H9 (cell line): Measurements from ENCODE around the gene APCDD1. TPM values are rescaled to one million over a fixed set of nuclear protein-coding genes. Genes with fewer than 3 reads are reported as not detected.

ENCODE experiments used
- DNase-seq: peaks from one replicate; pipeline ENCODE4 v3.0.0-alpha.2; 2017
- H2AFZ ChIP-seq: one replicate; pipeline ENCODE4 v1.6.1; 2013; ENCODE audit warnings: mild to moderate bottlenecking, low read length, control low read depth, moderate library complexity
- H2AK5ac ChIP-seq: 2 replicates; pipeline ENCODE4 v1.6.1; 2013; ENCODE audit warnings: low read length, control low read depth, mixed read lengths; ENCODE audit not compliant: insufficient read length
- H2BK120ac ChIP-seq: one replicate; pipeline ENCODE4 v1.6.1; 2013; ENCODE audit warnings: low read depth, mild to moderate bottlenecking, low read length, control low read depth, inconsistent platforms; ENCODE audit not compliant: poor library complexity, severe bottlenecking
- H2BK12ac ChIP-seq: 2 replicates; pipeline ENCODE4 v1.6.1; 2013; ENCODE audit warnings: low read length, control low read depth, mixed read lengths, low read depth; ENCODE audit not compliant: insufficient read length
- H2BK15ac ChIP-seq: 2 replicates; pipeline ENCODE4 v1.6.1; 2013; ENCODE audit warnings: low read depth, low read length, control low read depth
- H2BK20ac ChIP-seq: one replicate; pipeline ENCODE4 v1.6.1; 2013; ENCODE audit warnings: low read depth, mild to moderate bottlenecking, low read length, control low read depth, inconsistent platforms; ENCODE audit not compliant: poor library complexity, severe bottlenecking
- H2BK5ac ChIP-seq: 2 replicates; pipeline ENCODE4 v1.6.1; 2013; ENCODE audit warnings: low read length, control low read depth, mixed read lengths; ENCODE audit not compliant: insufficient read length
- H3K14ac ChIP-seq: 2 replicates; pipeline ENCODE4 v1.6.1; 2013; ENCODE audit warnings: low read length, control low read depth; ENCODE audit not compliant: insufficient read depth
- H3K18ac ChIP-seq: 2 replicates; pipeline ENCODE4 v1.6.1; 2013; ENCODE audit warnings: low read depth, mild to moderate bottlenecking, mixed read lengths, low read length, control low read depth; ENCODE audit not compliant: insufficient read length
- H3K23ac ChIP-seq: 2 replicates; pipeline ENCODE4 v1.6.1; 2013; ENCODE audit warnings: low read length, control low read depth, mixed read lengths, low read depth; ENCODE audit not compliant: insufficient read length
- H3K23me2 ChIP-seq: 2 replicates; pipeline ENCODE4 v1.6.1; 2013; ENCODE audit warnings: low read depth, mild to moderate bottlenecking, mixed read lengths, low read length, control low read depth; ENCODE audit not compliant: insufficient read length, poor library complexity, severe bottlenecking
- H3K27ac ChIP-seq: 2 replicates; pipeline ENCODE4 v1.5.1; 2013; ENCODE audit warnings: low read length, control low read depth, mixed read lengths, low read depth; ENCODE audit not compliant: insufficient read length
- H3K27me3 ChIP-seq: 2 replicates; pipeline ENCODE4 v1.6.1; 2013; ENCODE audit warnings: low read length, control low read depth, inconsistent platforms; ENCODE audit not compliant: insufficient read depth
- H3K4ac ChIP-seq: 2 replicates; pipeline ENCODE4 v1.6.1; 2013; ENCODE audit warnings: low read depth, mild to moderate bottlenecking, control low read depth, inconsistent platforms, low read length, moderate library complexity
- H3K4me1 ChIP-seq: 2 replicates; pipeline ENCODE4 v1.6.1; 2013; ENCODE audit warnings: low read length, control low read depth, inconsistent platforms; ENCODE audit not compliant: insufficient read depth
- H3K4me2 ChIP-seq: 2 replicates; pipeline ENCODE4 v1.6.1; 2013; ENCODE audit warnings: low read length, control low read depth, mixed read lengths; ENCODE audit not compliant: insufficient read length, insufficient read depth
- H3K56ac ChIP-seq: 2 replicates; pipeline ENCODE4 v1.6.1; 2013; ENCODE audit warnings: low read depth, mild to moderate bottlenecking, mixed read lengths, low read length, control low read depth; ENCODE audit not compliant: insufficient read length
- H3K79me1 ChIP-seq: 2 replicates; pipeline ENCODE4 v1.6.1; 2013; ENCODE audit warnings: low read depth, mild to moderate bottlenecking, moderate library complexity, low read length, control low read depth, inconsistent platforms; ENCODE audit not compliant: insufficient read depth, poor library complexity, severe bottlenecking
- H3K79me2 ChIP-seq: 2 replicates; pipeline ENCODE4 v1.6.1; 2013; ENCODE audit warnings: low read length, control low read depth, inconsistent platforms; ENCODE audit not compliant: insufficient read depth
- H3K9ac ChIP-seq: 2 replicates; pipeline ENCODE4 v1.6.1; 2013; ENCODE audit warnings: low read length, control low read depth, mixed read lengths; ENCODE audit not compliant: insufficient read length; ENCODE audit errors: extremely low read depth
- H3K9me3 ChIP-seq: one replicate; pipeline ENCODE4 v1.6.1; 2013; ENCODE audit warnings: low read depth, low read length, inconsistent platforms; ENCODE audit not compliant: control insufficient read depth
- H3T11ph ChIP-seq: one replicate; pipeline ENCODE4 v1.6.1; 2013; ENCODE audit warnings: mild to moderate bottlenecking, low read length, control low read depth, inconsistent platforms
- H4K20me1 ChIP-seq: one replicate; pipeline ENCODE4 v1.6.1; 2013; ENCODE audit not compliant: control insufficient read depth, insufficient read length, insufficient read depth
- H4K5ac ChIP-seq: 2 replicates; pipeline ENCODE4 v1.6.1; 2013; ENCODE audit warnings: low read depth, mild to moderate bottlenecking, mixed read lengths, low read length, control low read depth; ENCODE audit not compliant: insufficient read length
- H4K8ac ChIP-seq: replicated peaks from 2 replicates; pipeline ENCODE4 v1.6.1; 2013; ENCODE audit warnings: low read length, control low read depth, mixed read lengths, low read depth; ENCODE audit not compliant: insufficient read length
- H4K91ac ChIP-seq: 2 replicates; pipeline ENCODE4 v1.6.1; 2013; ENCODE audit warnings: low read depth, mild to moderate bottlenecking, moderate library complexity, mixed read lengths, low read length, control low read depth; ENCODE audit not compliant: insufficient read length
- H3K27ac Mint-ChIP-seq, 3 experiments: 2 replicates in 2 of 3; 3 replicates in 1 of 3; pipeline ENCODE4 v1.8.0; 2020 to 2021; ENCODE audit warnings: mixed read lengths in 3 of 3, mild to moderate bottlenecking in 1 of 3, moderate library complexity in 1 of 3
- H3K27me3 Mint-ChIP-seq: 2 replicates; pipeline ENCODE4 v1.8.0; 2021; ENCODE audit warnings: low read depth, mild to moderate bottlenecking, moderate library complexity, mixed read lengths
- H3K36me3 Mint-ChIP-seq, 3 experiments: 2 replicates in 2 of 3; 3 replicates in 1 of 3; pipeline ENCODE4 v1.8.0; 2020 to 2021; ENCODE audit warnings: low read depth in 3 of 3, mixed read lengths in 3 of 3; ENCODE audit not compliant: insufficient read depth in 1 of 3
- H3K4me1 Mint-ChIP-seq, 2 experiments: 2 replicates each; pipeline ENCODE4 v1.8.0; 2020; ENCODE audit warnings: mixed read lengths in 2 of 2
- H3K4me3 Mint-ChIP-seq, 2 experiments: 2 replicates in 1 of 2; 3 replicates in 1 of 2; pipeline ENCODE4 v1.8.0; 2020 to 2021; ENCODE audit warnings: mild to moderate bottlenecking in 2 of 2, mixed read lengths in 2 of 2, moderate library complexity in 1 of 2
- H3K9me3 Mint-ChIP-seq, 2 experiments: 2 replicates in 1 of 2; 3 replicates in 1 of 2; pipeline ENCODE4 v1.8.0; 2020; ENCODE audit warnings: mild to moderate bottlenecking in 2 of 2, mixed read lengths in 2 of 2, moderate library complexity in 1 of 2
- CTCF ChIP-seq: fragments of 200-600 bp; sonication (generic); conservative IDR thresholded peaks from 3 replicates; pipeline ENCODE4 v1.8.0; 2021; ENCODE audit warnings: antibody characterized with exemption, mild to moderate bottlenecking
- WGBS: extraction: QIAGEN DNeasy Blood & Tissue Kit; methylation state at CpG from one replicate; pipeline ENCODE4 v1.1.7; 2013; ENCODE audit warnings: missing lambda C conversion rate, low lambda C conversion rate, mixed read lengths; ENCODE audit not compliant: insufficient read length; ENCODE audit errors: extremely low coverage; 5-methylcytosine and 5-hydroxymethylcytosine counted together
- total RNA-seq: library from RNA; stranded (reverse); gene quantifications from 2 replicates; pipeline ENCODE4 v1.2.1, GENCODE V29; 2021

The APCDD1 gene
- total RNA-seq, 1 experiment from 2014 or later = 1.8 TPM

GRCh38 chr18:10514082-10514481 is 59.6 kb downstream of the APCDD1 start:
- Histone ChIP-seq H3K4ac (no peak overlapping the region), H2BK20ac (no peak overlapping the region), H3K18ac (no peak overlapping the region), H2BK5ac (no peak overlapping the region), H3K56ac (no peak overlapping the region), H4K8ac (no peak overlapping the region), H3K23ac (no peak overlapping the region), H3K27ac (no peak overlapping the region), H3T11ph (no peak overlapping the region), H4K20me1 (no peaks in the 10 kb centered on the region), H3K14ac (no peak overlapping the region), H3K4me1 (no peaks in the 10 kb centered on the region), H2AK5ac (no peak overlapping the region), H2BK12ac (no peak overlapping the region), H3K79me2 (no peaks in the 10 kb centered on the region), H2AFZ (no peak overlapping the region), H3K9ac (no peak overlapping the region), H4K5ac (no peak overlapping the region), H2BK120ac (no peak overlapping the region), H4K91ac (no peak overlapping the region), H3K4me2 (no peak overlapping the region), H3K23me2 (no peaks in the 10 kb centered on the region), H3K9me3 (no peaks in the 10 kb centered on the region), H2BK15ac (no peak overlapping the region), H3K79me1 (no peaks in the 10 kb centered on the region), H3K27me3 (no peaks in the 10 kb centered on the region)
- no peak for DNase-seq
- no peaks in the 10 kb centered on the region; a peak in 2 of 7 replicates for H3K36me3 Mint-ChIP-seq
- H3K27ac Mint-ChIP-seq = no peak overlapping the region; a peak in 1 of 7 replicates
- peaks cover 8% of the 10 kb centered on the region; the same call in 1 of the 2 replicates for H3K27me3 Mint-ChIP-seq
- H3K4me1 Mint-ChIP-seq = 0 out of 4 replicates have a peak, but pooled peaks cover 0 to 2% of the 10 kb centered on the region in 2 experiments
- no peak overlapping the region for H3K4me3 Mint-ChIP-seq
- no peak for TF ChIP-seq CTCF
- H3K9me3 Mint-ChIP-seq = peaks cover 0 to 3% of the 10 kb centered on the region in 2 experiments; a peak in 3 of 5 replicates
- no CpG with 5 or more reads among the region's 3 CpGs for WGBS
